ENCODE data around the gene TNRC18. TPM values are rescaled to one million over a fixed set of nuclear protein-coding genes. Genes with fewer than 3 reads are reported as not detected.

Gene TNRC18
- total RNA-seq, 1 experiment from 2014 or later, result 91.7 TPM

- no TSS peak for BruUV-seq (replicated peaks)
- H3K27me3 ChIP-seq (replicated peaks; ENCODE audit: insufficient read depth, low read depth, low read length, poor library complexity), result no peaks in the 10 kb centered on the region
- intact Hi-C loops (cut with micrococcal nuclease; ENCODE audit: unreplicated experiment), result no loop called here
- ChIA-PET CTCF (no interaction called here), POLR2A (ENCODE audit: low non-redundant PET) (no interaction called here)
- no peak for DNase-seq (ENCODE audit: low spot score)
- H3K9me3 ChIP-seq (ENCODE audit: low read depth, low read length, poor library complexity, severe bottlenecking), result no peaks in the 10 kb centered on the region
- H3K4me1 ChIP-seq (ENCODE audit: insufficient read depth, low read length, poor library complexity, severe bottlenecking), result no peaks in the 10 kb centered on the region
- no peak overlapping the region for H3K4me3 ChIP-seq (ENCODE audit: low read depth, low read length, poor library complexity, severe bottlenecking)
- no peak overlapping the region for H3K27ac ChIP-seq (ENCODE audit: low read depth, low read length, poor library complexity, severe bottlenecking)
- peaks cover 75% of the 10 kb centered on the region for H3K36me3 ChIP-seq (ENCODE audit: insufficient read depth, low read length, poor library complexity, severe bottlenecking)
- no peak for TF ChIP-seq EZH2 (IDR thresholded peaks at IDR 0.05; ENCODE audit: borderline replicate concordance, low read depth, low read length, poor library complexity, severe bottlenecking)
- TF ChIP-seq, protein P1, sequence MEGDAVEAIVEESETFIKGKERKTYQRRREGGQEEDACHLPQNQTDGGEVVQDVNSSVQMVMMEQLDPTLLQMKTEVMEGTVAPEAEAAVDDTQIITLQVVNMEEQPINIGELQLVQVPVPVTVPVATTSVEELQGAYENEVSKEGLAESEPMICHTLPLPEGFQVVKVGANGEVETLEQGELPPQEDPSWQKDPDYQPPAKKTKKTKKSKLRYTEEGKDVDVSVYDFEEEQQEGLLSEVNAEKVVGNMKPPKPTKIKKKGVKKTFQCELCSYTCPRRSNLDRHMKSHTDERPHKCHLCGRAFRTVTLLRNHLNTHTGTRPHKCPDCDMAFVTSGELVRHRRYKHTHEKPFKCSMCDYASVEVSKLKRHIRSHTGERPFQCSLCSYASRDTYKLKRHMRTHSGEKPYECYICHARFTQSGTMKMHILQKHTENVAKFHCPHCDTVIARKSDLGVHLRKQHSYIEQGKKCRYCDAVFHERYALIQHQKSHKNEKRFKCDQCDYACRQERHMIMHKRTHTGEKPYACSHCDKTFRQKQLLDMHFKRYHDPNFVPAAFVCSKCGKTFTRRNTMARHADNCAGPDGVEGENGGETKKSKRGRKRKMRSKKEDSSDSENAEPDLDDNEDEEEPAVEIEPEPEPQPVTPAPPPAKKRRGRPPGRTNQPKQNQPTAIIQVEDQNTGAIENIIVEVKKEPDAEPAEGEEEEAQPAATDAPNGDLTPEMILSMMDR (conservative IDR thresholded peaks at IDR 0.05; ENCODE audit: low read depth, low read length), result no peak
Measured at GRCh38 chr7:5357951-5358350, 65.7 kb downstream of the TNRC18 start.

GRCh38 chr7:5356751-5357119, 66.9 kb downstream of the TNRC18 start:
- ChIA-PET CTCF (no interaction called here), POLR2A (ENCODE audit: low non-redundant PET) (no interaction called here)
- Histone ChIP-seq H3K4me3 (ENCODE audit: low read depth, low read length, poor library complexity, severe bottlenecking) (no peak overlapping the region), H3K36me3 (ENCODE audit: insufficient read depth, low read length, poor library complexity, severe bottlenecking) (peaks cover 64% of the 10 kb centered on the region), H3K27ac (ENCODE audit: low read depth, low read length, poor library complexity, severe bottlenecking) (no peak overlapping the region), H3K27me3 (replicated peaks; ENCODE audit: insufficient read depth, low read depth, low read length, poor library complexity) (no peaks in the 10 kb centered on the region), H3K9me3 (ENCODE audit: low read depth, low read length, poor library complexity, severe bottlenecking) (no peaks in the 10 kb centered on the region), H3K4me1 (ENCODE audit: insufficient read depth, low read length, poor library complexity, severe bottlenecking) (no peaks in the 10 kb centered on the region)
- BruUV-seq (replicated peaks), result no TSS peak
- intact Hi-C loops (cut with micrococcal nuclease; ENCODE audit: unreplicated experiment), result no loop called here
- DNase-seq (ENCODE audit: low spot score), result no peak
- TF ChIP-seq EZH2 (IDR thresholded peaks at IDR 0.05; ENCODE audit: borderline replicate concordance, low read depth, low read length, poor library complexity, severe bottlenecking), result no peak
- TF ChIP-seq, protein P1 (conservative IDR thresholded peaks at IDR 0.05; ENCODE audit: low read depth, low read length), result no peak

DNA sequence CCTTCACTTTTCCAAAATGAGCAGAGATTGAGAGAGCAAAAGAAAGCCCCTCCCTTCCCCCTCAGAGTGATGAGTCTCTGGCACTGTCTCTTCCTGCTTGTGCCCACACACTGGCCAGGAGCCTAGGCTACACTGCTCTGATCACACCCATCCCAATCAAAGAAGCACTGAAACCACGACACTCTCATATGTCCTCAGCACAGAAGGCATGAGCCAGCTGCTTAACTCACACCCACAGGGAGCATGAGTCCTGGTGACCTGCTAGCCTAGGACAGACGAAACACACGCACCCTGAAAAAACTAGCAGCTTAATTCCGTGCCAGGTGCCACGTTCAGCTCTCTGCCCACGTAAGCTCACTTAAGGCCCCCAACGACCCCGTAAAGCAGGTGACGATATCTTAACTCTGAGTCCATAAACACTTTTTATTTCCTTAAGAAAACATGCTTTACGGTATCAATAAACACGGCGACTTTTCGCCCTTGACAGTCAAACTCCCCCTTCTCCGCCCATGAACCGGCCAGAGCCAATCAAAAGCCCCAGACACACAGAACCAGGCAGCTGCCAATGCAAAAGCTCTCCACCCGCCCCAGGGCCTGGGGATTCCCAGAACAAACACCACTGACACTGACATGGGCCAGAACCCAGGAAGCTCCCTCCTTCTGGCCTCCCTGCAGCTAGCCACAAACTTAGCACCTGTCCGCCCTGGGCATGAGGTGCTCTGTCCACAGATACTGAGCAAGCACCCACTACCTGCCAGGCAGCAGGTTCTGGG, 69.0 kb downstream of the TNRC18 start:
- Histone ChIP-seq H3K27me3 (replicated peaks; ENCODE audit: insufficient read depth, low read depth, low read length, poor library complexity) (no peaks in the 10 kb centered on the region), H3K36me3 (ENCODE audit: insufficient read depth, low read length, poor library complexity, severe bottlenecking) (peaks cover 51% of the 10 kb centered on the region), H3K4me3 (ENCODE audit: low read depth, low read length, poor library complexity, severe bottlenecking) (no peak overlapping the region), H3K4me1 (ENCODE audit: insufficient read depth, low read length, poor library complexity, severe bottlenecking) (no peaks in the 10 kb centered on the region), H3K9me3 (ENCODE audit: low read depth, low read length, poor library complexity, severe bottlenecking) (no peaks in the 10 kb centered on the region), H3K27ac (ENCODE audit: low read depth, low read length, poor library complexity, severe bottlenecking) (no peak overlapping the region)
- TF ChIP-seq, protein P1 (conservative IDR thresholded peaks at IDR 0.05; ENCODE audit: low read depth, low read length), result no peak
- no peak for TF ChIP-seq EZH2 (IDR thresholded peaks at IDR 0.05; ENCODE audit: borderline replicate concordance, low read depth, low read length, poor library complexity, severe bottlenecking)
- TSS peak; percentile 13 for BruUV-seq (replicated peaks)
- intact Hi-C loops (cut with micrococcal nuclease; ENCODE audit: unreplicated experiment), result no loop called here
- CTCF ChIA-PET, result no interaction called here
- no peak for DNase-seq (ENCODE audit: low spot score)
- POLR2A ChIA-PET (ENCODE audit: low non-redundant PET), result no interaction called here
